Right lobe of liver (tissue), 6 donors: ENCODE measurements around the gene MYOG. TPM values are rescaled to one million over a fixed set of nuclear protein-coding genes. Genes with fewer than 3 reads are reported as not detected.

Experiments used
- ATAC-seq, 4 donors: fragments of 200-7000 bp; cut with Tn5 transposase; one replicate each; pipeline ENCODE4 v1.9.1; 2020; ENCODE audit warnings: mild to moderate bottlenecking in 4 of 4, moderate library complexity in 4 of 4
- DNase-seq, 3 donors: peaks; one replicate each; pipeline ENCODE4 v3.0.0-alpha.2; 2020
- H3K27ac ChIP-seq, 3 donors: fragments of 200-600 bp; one replicate each; pipeline ENCODE4 v1.8.0; 2022
- H3K27me3 ChIP-seq, 2 donors: fragments of 200-600 bp; one replicate each; pipeline ENCODE4 v1.8.0; 2022
- H3K36me3 ChIP-seq, 4 donors: fragments of 200-600 bp; sonication (generic) in 1 of 4; one replicate each; pipeline versions ENCODE4 v1.5.1 to v1.8.0; 2017 to 2022; ENCODE audit warnings: control low read depth in 1 of 4
- H3K4me1 ChIP-seq, 4 donors: fragments of 200-600 bp; sonication (generic) in 1 of 4; one replicate each; pipeline versions ENCODE4 v1.5.1 to v1.8.0; 2017 to 2022; ENCODE audit warnings: control low read depth in 1 of 4
- H3K4me3 ChIP-seq, 3 donors: fragments of 200-600 bp; one replicate each; pipeline ENCODE4 v1.8.0; 2022
- H3K9me3 ChIP-seq, 4 donors: fragments of 200-600 bp; sonication (generic) in 1 of 4; one replicate each; pipeline versions ENCODE4 v1.5.1 to v1.8.0; 2017 to 2022; ENCODE audit warnings: control low read depth in 1 of 4
- CTCF ChIP-seq, 4 donors: fragments of 200-600 bp in 3 of 4; fragments of 450-650 bp in 1 of 4; IDR thresholded peaks; one replicate each; pipeline versions ENCODE4 v1.5.1 to v1.8.0; 2016 to 2022; ENCODE audit warnings: antibody characterized with exemption in 4 of 4, mild to moderate bottlenecking in 2 of 4
- POLR2A ChIP-seq: fragments of 450-650 bp; IDR thresholded peaks from one replicate; pipeline ENCODE4 v1.6.1; 2017; ENCODE audit warnings: antibody characterized with exemption, mild to moderate bottlenecking
- WGBS: methylation state at CpG from one replicate; pipeline ENCODE4 v1.1.6; 2018; ENCODE audit warnings: low coverage, low lambda C conversion rate; ENCODE audit not compliant: insufficient coverage; ENCODE audit errors: missing lambda C conversion rate; 5-methylcytosine and 5-hydroxymethylcytosine counted together
- intact Hi-C, 2 donors: fragments of 100-400 bp; cut with DNase I; formaldehyde crosslinking; loops; one replicate each; pipeline versions ENCODE4 v1.11.2 to v1.14.1; 2022
- total RNA-seq, 6 experiments: library from RNA; depleted of rRNA in 2 of 6; stranded (reverse); fragments of >200 nt in 2 of 6; fragmentation: NEBNext Ultra II Directional in 3 of 6; extraction: Animal tissue kit (Norgen Biotek cat#: 25700) in 3 of 6; gene quantifications; one replicate each; pipeline versions ENCODE4 v1.1.0 to v1.2.4, GENCODE V29; 2016 to 2023
- donor health status: DM: no; HTN: yes; CAD: no.
- donor health status: DM: no; HTN: no; CAD: no.
- donor health status: DM: no; HTN: no; CAD: no.
- donor health status: DM: no; HTN: yes; CAD: no.
- donor health status: DM: no; HTN: yes; CAD: no.

Gene MYOG
- total RNA-seq, 6 experiments from 2014 or later: not detected

GRCh38 chr1:203097001-203097400 is 11.2 kb upstream of the MYOG start:
- peaks cover 0 to 4% (median 2%) of the 10 kb centered on the region in 4 donors for H3K4me1 ChIP-seq
- H3K36me3 ChIP-seq: no peaks in the 10 kb centered on the region
- DNase-seq (no peak), ATAC-seq (no peak)
- WGBS: 17% methylated on average over 1 of the region's 1 CpG
- peaks cover 0 to 6% (median 0%) of the 10 kb centered on the region in 4 donors for H3K9me3 ChIP-seq
- H3K27me3 ChIP-seq: no peaks in the 10 kb centered on the region
- H3K27ac ChIP-seq: no peak overlapping the region
- intact Hi-C loops: no loop called here
- no peak overlapping the region for H3K4me3 ChIP-seq
- TF ChIP-seq CTCF (IDR thresholded peaks at IDR 0.05): no peak
- TF ChIP-seq POLR2A: no peak

GRCh38 chr1:203096566-203096965 is 10.8 kb upstream of the MYOG start:
- Histone ChIP-seq H3K36me3 (no peaks in the 10 kb centered on the region), H3K4me3 (no peak overlapping the region), H3K4me1 (no peaks in the 10 kb centered on the region), H3K27me3 (no peaks in the 10 kb centered on the region), H3K9me3 (peaks cover 0 to 6% (median 0%) of the 10 kb centered on the region in 4 donors), H3K27ac (no peak overlapping the region)
- DNase-seq: no peak
- intact Hi-C loops: no loop called here
- no peak for ATAC-seq
- TF ChIP-seq CTCF (IDR thresholded peaks at IDR 0.05) (no peak), POLR2A (no peak)

- Histone ChIP-seq H3K9me3 (peaks cover 0 to 6% (median 0%) of the 10 kb centered on the region in 4 donors), H3K4me1 (no peaks in the 10 kb centered on the region), H3K27me3 (no peaks in the 10 kb centered on the region), H3K36me3 (no peaks in the 10 kb centered on the region), H3K4me3 (no peak overlapping the region), H3K27ac (no peak overlapping the region)
- intact Hi-C loops: no loop called here
- ATAC-seq (no peak), DNase-seq (no peak)
- TF ChIP-seq CTCF (IDR thresholded peaks at IDR 0.05) (no peak), POLR2A (no peak)
- WGBS: 77% methylated on average over 1 of the region's 1 CpG
Observed at GRCh38 chr1:203095061-203095690, 9.4 kb upstream of the MYOG start.

DNA sequence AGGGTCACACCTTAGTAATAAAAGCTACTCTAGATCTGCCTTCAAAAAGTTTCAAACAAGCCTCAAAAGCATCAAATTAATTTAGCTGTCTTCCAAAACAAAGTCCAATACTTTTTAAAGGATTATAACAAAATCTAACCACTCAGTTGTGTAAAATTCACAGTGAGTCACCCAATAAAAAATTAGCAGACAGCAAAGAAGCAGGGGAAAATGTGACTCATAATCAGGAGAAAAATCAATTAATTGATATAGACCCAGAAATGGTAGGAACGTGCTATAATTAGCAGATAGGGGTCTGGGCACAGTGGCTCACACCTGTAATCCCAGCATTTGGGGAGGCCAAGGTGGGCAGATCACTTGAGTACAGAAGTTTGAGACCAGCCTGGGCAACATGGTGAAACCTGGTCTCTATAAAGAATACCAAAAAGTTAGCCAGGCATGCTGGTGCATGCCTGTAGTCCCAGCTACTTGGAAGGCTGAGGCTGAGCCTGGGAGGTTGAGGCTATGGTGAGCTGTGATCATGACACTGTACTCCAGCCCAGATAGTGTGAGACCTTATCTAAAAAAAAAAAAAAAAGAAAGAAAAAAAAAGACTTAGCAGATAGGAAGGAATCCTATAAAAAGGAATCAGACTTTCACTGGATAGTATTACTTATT is 8.1 kb upstream of the MYOG start:
- ATAC-seq (no peak), DNase-seq (no peak)
- Histone ChIP-seq H3K36me3 (no peaks in the 10 kb centered on the region), H3K27me3 (no peaks in the 10 kb centered on the region), H3K4me3 (no peak overlapping the region), H3K27ac (no peak overlapping the region), H3K9me3 (peaks cover 0 to 6% (median 0%) of the 10 kb centered on the region in 4 donors), H3K4me1 (no peaks in the 10 kb centered on the region)
- 56% methylated on average over 1 of the region's 1 CpG for WGBS
- TF ChIP-seq CTCF (IDR thresholded peaks at IDR 0.05) (no peak), POLR2A (no peak)
- intact Hi-C loops: no loop called here
